GM18519 (cell line): ENCODE results near the gene OBSCN.

ENCODE experiments used
- ATAC-seq: cut with Tn5 transposase; IDR thresholded peaks from one replicate; pipeline ENCODE4 v1.9.1; 2021; ENCODE audit warnings: mild to moderate bottlenecking, moderate library complexity; ENCODE audit not compliant: unreplicated experiment, low FRiP score

Gene OBSCN, protein sequence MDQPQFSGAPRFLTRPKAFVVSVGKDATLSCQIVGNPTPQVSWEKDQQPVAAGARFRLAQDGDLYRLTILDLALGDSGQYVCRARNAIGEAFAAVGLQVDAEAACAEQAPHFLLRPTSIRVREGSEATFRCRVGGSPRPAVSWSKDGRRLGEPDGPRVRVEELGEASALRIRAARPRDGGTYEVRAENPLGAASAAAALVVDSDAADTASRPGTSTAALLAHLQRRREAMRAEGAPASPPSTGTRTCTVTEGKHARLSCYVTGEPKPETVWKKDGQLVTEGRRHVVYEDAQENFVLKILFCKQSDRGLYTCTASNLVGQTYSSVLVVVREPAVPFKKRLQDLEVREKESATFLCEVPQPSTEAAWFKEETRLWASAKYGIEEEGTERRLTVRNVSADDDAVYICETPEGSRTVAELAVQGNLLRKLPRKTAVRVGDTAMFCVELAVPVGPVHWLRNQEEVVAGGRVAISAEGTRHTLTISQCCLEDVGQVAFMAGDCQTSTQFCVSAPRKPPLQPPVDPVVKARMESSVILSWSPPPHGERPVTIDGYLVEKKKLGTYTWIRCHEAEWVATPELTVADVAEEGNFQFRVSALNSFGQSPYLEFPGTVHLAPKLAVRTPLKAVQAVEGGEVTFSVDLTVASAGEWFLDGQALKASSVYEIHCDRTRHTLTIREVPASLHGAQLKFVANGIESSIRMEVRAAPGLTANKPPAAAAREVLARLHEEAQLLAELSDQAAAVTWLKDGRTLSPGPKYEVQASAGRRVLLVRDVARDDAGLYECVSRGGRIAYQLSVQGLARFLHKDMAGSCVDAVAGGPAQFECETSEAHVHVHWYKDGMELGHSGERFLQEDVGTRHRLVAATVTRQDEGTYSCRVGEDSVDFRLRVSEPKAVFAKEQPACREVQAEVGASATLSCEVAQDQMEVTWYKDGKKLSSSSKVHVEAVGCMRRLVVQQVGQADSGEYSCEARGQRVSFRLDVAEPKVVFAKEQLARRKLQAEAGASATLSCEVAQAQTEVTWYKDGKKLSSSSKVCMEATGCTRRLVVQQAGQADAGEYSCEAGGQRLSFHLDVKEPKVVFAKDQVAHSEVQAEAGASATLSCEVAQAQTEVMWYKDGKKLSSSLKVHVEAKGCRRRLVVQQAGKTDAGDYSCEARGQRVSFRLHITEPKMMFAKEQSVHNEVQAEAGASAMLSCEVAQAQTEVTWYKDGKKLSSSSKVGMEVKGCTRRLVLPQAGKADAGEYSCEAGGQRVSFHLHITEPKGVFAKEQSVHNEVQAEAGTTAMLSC (N-terminal part only)

GRCh38 chr1:228207851-228208821 lies at the start of gene OBSCN:
Gene OBSCN, plus strand, starts transcription at chr1:228208044. Its CDS starts 3,740 bp downstream, at chr1:228211784.
- ATAC-seq, result no peak

- ATAC-seq, result no peak
These were observed 49.5 kb upstream of the OBSCN start for GRCh38 chr1:228158151-228159007.

- ATAC-seq, result no peak
These were observed 48.7 kb upstream of the OBSCN start for GRCh38 chr1:228159008-228159665.

DNA sequence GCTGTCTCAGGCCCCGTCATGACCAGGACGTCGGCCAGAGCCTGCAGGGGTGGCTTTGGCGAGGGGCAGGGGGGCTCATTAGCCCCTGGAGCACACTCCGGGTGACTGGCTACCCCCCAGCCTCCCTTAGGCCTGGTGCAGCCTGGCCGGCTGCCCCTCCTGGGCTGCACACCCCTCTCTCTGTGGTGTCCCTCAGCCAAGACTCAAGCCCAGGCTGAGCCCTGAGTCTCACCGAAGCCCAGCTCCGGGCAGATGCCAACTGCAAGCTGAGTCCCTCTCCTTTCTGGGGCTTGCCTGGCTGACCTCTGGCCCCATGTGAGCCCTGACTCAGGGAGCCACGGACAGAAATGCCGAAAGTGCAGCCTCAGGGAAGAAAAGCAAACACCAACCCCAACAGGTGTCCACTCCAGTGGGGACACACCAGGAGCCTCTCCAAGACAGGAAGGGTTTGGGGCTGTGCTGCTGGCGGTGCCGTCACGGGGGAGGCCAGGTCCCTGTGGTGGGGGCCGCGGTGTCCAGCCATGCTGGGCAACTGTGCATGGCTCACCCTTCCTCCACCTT lies 47.6 kb upstream of the OBSCN start:
- ATAC-seq, result no peak

GRCh38 chr1:228161362-228161761 lies 46.5 kb upstream of the OBSCN start:
- ATAC-seq, result no peak

- no peak for ATAC-seq
These were observed 46.0 kb upstream of the OBSCN start for GRCh38 chr1:228161866-228162265.

DNA sequence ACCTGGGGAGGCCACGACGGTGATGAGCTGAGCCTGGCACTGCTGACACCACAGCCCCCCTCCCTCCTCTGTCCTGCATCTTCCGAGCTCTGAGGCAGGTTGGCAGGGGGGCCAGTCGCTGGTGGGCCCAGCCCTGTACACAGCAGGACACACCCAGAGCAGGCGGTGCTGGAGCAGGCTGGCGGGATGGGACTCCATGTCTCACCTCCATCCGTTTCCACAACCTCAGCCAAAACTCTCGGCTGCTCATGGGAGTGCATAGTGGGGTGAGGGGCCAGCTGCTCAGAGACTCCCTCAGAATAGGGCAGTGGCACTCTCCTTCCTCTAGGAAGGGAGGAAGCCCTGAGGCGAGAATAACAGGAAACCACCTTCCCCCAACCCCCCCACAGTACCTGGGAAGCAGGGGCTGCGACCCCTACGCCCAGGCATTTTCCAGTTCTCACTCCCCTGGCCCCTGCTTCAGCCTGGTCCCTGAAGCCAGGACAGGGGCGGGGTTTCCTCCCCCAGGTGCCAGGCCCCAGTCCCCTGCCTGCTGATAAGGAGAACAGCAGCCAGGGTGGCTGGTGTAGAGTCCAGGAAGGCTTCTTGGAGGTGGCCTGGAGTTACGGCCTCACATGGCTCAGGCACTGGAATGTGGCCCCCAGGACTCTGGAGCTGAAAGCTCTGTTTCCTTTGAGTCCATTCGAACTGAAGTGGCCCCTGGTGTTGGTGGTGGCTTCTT lies 45.4 kb upstream of the OBSCN start:
- no peak for ATAC-seq

GRCh38 chr1:228163007-228163753 lies 44.7 kb upstream of the OBSCN start:
- no peak for ATAC-seq

DNA sequence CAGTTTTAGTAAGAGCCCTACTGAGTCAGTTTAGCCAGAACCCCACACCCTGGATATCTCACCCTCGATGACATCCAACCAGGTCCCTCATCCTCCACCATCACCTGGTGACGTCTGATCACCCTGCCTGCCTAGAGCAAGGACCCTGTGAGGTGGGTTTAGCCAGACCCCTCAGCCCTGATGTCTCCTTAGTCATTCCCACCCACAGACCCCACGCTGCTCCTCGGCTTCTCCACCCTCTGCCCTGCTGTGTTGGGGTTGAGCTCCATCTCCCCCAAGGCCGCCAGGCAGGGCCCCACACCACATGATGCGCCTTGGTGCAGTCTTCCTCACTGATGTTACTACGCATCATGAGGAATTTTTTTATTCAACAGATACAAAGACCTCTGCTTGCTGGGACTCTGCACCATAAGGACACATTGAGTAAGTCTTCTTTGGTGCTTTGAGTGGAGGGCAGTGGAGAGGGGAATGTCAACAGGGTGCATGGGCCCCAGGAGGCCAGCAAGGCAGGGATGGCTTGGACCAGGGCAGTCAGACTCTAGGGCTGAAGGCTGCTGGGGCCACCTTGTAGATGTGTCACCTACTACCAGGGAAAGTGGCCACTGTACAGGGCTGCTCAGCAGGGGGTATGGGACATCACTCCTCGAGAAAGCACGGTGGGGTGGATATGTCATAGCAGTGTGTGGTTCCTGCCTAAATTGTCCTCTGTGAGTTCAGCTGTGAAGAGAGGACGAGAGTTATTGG lies 43.9 kb upstream of the OBSCN start:
- ATAC-seq, result no peak

GRCh38 chr1:228164561-228165371 lies 43.1 kb upstream of the OBSCN start:
- ATAC-seq, result no peak

- peak; percentile 75 for ATAC-seq
These were observed 42.3 kb upstream of the OBSCN start, which contains the start of gene IBA57 for GRCh38 chr1:228165372-228166169. Gene IBA57, plus strand, starts transcription at chr1:228165804. Its CDS starts 13 bp downstream, at chr1:228165817.

DNA sequence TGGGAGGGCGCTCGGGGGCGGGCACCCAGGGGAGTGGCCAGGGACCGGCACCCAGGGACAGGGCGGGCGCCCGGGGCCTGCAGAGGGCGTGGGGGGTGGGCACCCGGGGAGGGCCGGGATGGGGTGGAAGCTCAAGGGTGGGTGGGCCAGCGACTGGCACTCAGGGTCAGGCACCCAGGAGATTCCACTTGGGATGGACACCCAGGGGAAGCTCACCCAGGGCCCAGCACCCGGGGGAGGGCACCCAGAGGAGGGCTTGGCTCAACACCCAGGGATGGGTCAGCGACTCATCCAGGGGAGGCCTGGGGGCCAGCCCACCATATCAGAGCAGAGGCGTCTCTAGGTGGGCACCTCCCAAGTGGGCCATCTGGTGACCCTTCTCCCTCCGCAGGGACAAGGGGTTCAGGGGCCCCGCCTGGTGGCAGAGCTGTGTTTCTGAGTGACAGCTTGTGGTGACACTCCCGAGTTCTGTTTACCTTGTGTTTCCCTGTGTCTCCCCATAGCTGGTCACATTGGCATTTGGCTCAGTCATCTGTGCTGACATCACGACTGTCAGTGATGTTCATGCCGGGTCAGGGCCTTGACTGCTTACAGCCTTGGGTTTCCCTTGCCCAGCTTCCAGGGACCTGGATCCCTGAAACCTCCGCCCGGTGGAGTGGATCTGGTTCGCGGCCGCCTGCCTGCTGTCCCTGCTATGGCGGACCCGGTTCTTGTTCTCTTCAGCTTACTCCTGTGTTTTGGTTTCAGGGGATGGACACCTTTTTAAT lies 41.5 kb upstream of the OBSCN start:
- ATAC-seq, result peak; percentile 16

- ATAC-seq, result no peak
These were observed 39.1 kb upstream of the OBSCN start for GRCh38 chr1:228168563-228169270.
